Spleen (tissue), 11 donors: ENCODE results near the gene KRTAP4-7. TPM values are rescaled to one million over a fixed set of nuclear protein-coding genes. Genes with fewer than 3 reads are reported as not detected.
"Not testable (repeated sequence)": the region's sequence is repeated elsewhere in the genome, so short reads cannot be mapped to it uniquely, and the experiment has no call there.

ENCODE experiments used
- DNase-seq: peaks from one replicate; pipeline ENCODE4 v3.0.0-alpha.2; 2020
- H3K27ac ChIP-seq, 8 donors: fragments of 200-600 bp; sonication (generic) in 7 of 8; 1 replicate in 4 of 8; 2 replicates in 4 of 8; pipeline versions ENCODE4 v1.5.0 to v1.8.0; 2016 to 2021; ENCODE audit warnings: inconsistent platforms in 4 of 8, mild to moderate bottlenecking in 4 of 8, moderate library complexity in 1 of 8
- H3K27me3 ChIP-seq, 7 donors: fragments of 200-600 bp; sonication (generic) in 6 of 7; replicated peaks in 1 of 7; 1 replicate in 4 of 7; 2 replicates in 3 of 7; pipeline versions ENCODE4 v1.5.0 to v1.8.0; 2016 to 2021; ENCODE audit warnings: inconsistent platforms in 3 of 7, mild to moderate bottlenecking in 1 of 7
- H3K36me3 ChIP-seq, 6 donors: fragments of 200-600 bp; sonication (generic) in 5 of 6; 1 replicate in 4 of 6; 2 replicates in 2 of 6; pipeline versions ENCODE4 v1.5.0 to v1.8.0; 2016 to 2021; ENCODE audit warnings: inconsistent platforms in 2 of 6
- H3K4me1 ChIP-seq, 6 donors: fragments of 200-600 bp; sonication (generic) in 5 of 6; 1 replicate in 3 of 6; 2 replicates in 3 of 6; pipeline versions ENCODE4 v1.5.0 to v1.8.0; 2016 to 2021; ENCODE audit warnings: inconsistent platforms in 3 of 6
- H3K4me3 ChIP-seq, 8 donors: fragments of 200-600 bp; sonication (generic) in 7 of 8; 1 replicate in 4 of 8; 2 replicates in 4 of 8; pipeline versions ENCODE4 v1.5.0 to v1.8.0; 2016 to 2021; ENCODE audit warnings: inconsistent platforms in 4 of 8, mild to moderate bottlenecking in 4 of 8, moderate library complexity in 2 of 8
- H3K9me3 ChIP-seq, 8 donors: fragments of 200-600 bp; sonication (generic) in 7 of 8; 1 replicate in 4 of 8; 2 replicates in 4 of 8; pipeline versions ENCODE4 v1.5.0 to v1.8.0; 2016 to 2021; ENCODE audit warnings: inconsistent platforms in 4 of 8
- CTCF ChIP-seq, 11 experiments: fragments of 200-600 bp in 7 of 11; fragments of 450-650 bp in 4 of 11; sonication (generic) in 4 of 11; IDR thresholded peaks in 8 of 11; conservative IDR thresholded peaks in 3 of 11; 1 replicate in 7 of 11; 2 replicates in 4 of 11; pipeline versions ENCODE4 v1.4.0 to v1.8.0; 2016 to 2021; ENCODE audit warnings: antibody characterized with exemption in 11 of 11, inconsistent platforms in 4 of 11, mild to moderate bottlenecking in 1 of 11
- POLR2A ChIP-seq, 3 donors: fragments of 450-650 bp; IDR thresholded peaks; one replicate each; pipeline ENCODE4 v1.5.1; 2017; ENCODE audit warnings: antibody characterized with exemption in 3 of 3, mild to moderate bottlenecking in 1 of 3
- POLR2AphosphoS5 ChIP-seq, 3 donors: sonication (generic); formaldehyde crosslinking; IDR thresholded peaks; one replicate each; pipeline ENCODE4 v1.5.1; 2017; ENCODE audit warnings: antibody characterized with exemption in 3 of 3
- WGBS, 5 donors: extraction: QIAGEN DNeasy Blood & Tissue Kit in 3 of 5; methylation state at CpG; one replicate each; pipeline versions ENCODE4 v1.1.5 to v1.1.7; 2013 to 2018; 5-methylcytosine and 5-hydroxymethylcytosine counted together
- intact Hi-C: fragments of 100-400 bp; cut with DNase I; formaldehyde crosslinking; loops from one replicate; pipeline ENCODE4 v1.15.0; 2023; ENCODE audit warnings: low total_unique reads
- polyA plus RNA-seq, 3 donors: library from polyadenylated mRNA; stranded (reverse); fragments of 200-250 nt; gene quantifications; one replicate each; pipeline ENCODE4 v1.2.1, GENCODE V29; 2013
- total RNA-seq, 7 donors: library from RNA; depleted of rRNA in 3 of 7; stranded (reverse); fragments of >200 nt in 3 of 7; fragmentation: NEBNext Ultra II Directional in 4 of 7; extraction: Animal tissue kit (Norgen Biotek cat#: 25700) in 4 of 7; gene quantifications; one replicate each; pipeline versions ENCODE4 v1.1.0 to v1.2.1, GENCODE V29; 2016 to 2021
- donor health status: healthy with polysubstance abuse.
- donor health status: DM: no; HTN: no; CAD: no; lungs with moderate emphysema.
- donor health status: DM: no; HTN: no; CAD: no.
- donor health status: Bipolar disorder and iron deficiency.
- donor health status: healthy.
- donor health status: DM: no; HTN: no; CAD: no.
- donor health status: DM: yes; HTN: yes; CAD: no.

KRTAP4-7 gene
- total and polyA plus RNA-seq, 10 donors, result not detected

- WGBS, 5 donors, result 85 to 89% (median 88%) methylated on average over 7 of the region's 7 CpGs
- no peak overlapping the region for H3K4me3 ChIP-seq
- H3K4me1 ChIP-seq, result peaks cover 0 to 9% (median 0%) of the 10 kb centered on the region in 6 donors
- H3K9me3 ChIP-seq, result peaks cover 0 to 11% (median 0%) of the 10 kb centered on the region in 8 donors
- peaks cover 0 to 9% (median 0%) of the 10 kb centered on the region in 7 donors for H3K27me3 ChIP-seq
- H3K36me3 ChIP-seq, result no peaks in the 10 kb centered on the region
- DNase-seq, result no peak
- intact Hi-C loops, result no loop called here
- H3K27ac ChIP-seq, result no peak overlapping the region
- TF ChIP-seq POLR2A (IDR thresholded peaks at IDR 0.05) (no peak), CTCF (IDR thresholded peaks at IDR 0.05 in 8 of 11, conservative IDR thresholded peaks at IDR 0.05 in 3 of 11) (no peak), POLR2AphosphoS5 (IDR thresholded peaks at IDR 0.05) (no peak)
Measured at GRCh38 chr17:41096055-41096454, 12.1 kb downstream of the KRTAP4-7 start.

- Histone ChIP-seq H3K4me1 (peaks cover 0 to 9% (median 0%) of the 10 kb centered on the region in 6 donors), H3K9me3 (peaks cover 0 to 6% (median 0%) of the 10 kb centered on the region in 8 donors), H3K36me3 (no peaks in the 10 kb centered on the region), H3K27me3 (peaks cover 0 to 9% (median 0%) of the 10 kb centered on the region in 7 donors), H3K27ac (no peak within 1 kb of the TSS), H3K4me3 (no peak within 1 kb of the TSS)
- intact Hi-C loops, result no loop called here
- 62 to 82% (median 78%) methylated on average over 4 of the region's 4 CpGs for WGBS, 5 donors
- no peak for TF ChIP-seq CTCF (IDR thresholded peaks at IDR 0.05 in 8 of 11, conservative IDR thresholded peaks at IDR 0.05 in 3 of 11)
- TF ChIP-seq POLR2A (IDR thresholded peaks at IDR 0.05), result no peak
- TF ChIP-seq POLR2AphosphoS5 (IDR thresholded peaks at IDR 0.05), result no peak
- DNase-seq, result no peak
Measured at GRCh38 chr17:41098042-41098441, 14.1 kb downstream of the KRTAP4-7 start, which contains the start of gene KRTAP4-8. KRTAP4-8 (minus strand) TSS chr17:41098142; CDS start chr17:41098084, 58 bp downstream.

GRCh38 chr17:41098481-41098880 lies 14.5 kb downstream of the KRTAP4-7 start:
- 85 to 94% (median 89%) methylated on average over 6 of the region's 6 CpGs for WGBS, 5 donors
- TF ChIP-seq POLR2A (IDR thresholded peaks at IDR 0.05) (no peak), CTCF (IDR thresholded peaks at IDR 0.05 in 8 of 11, conservative IDR thresholded peaks at IDR 0.05 in 3 of 11) (no peak), POLR2AphosphoS5 (IDR thresholded peaks at IDR 0.05) (no peak)
- intact Hi-C loops, result no loop called here
- H3K27ac ChIP-seq, result no peak overlapping the region
- no peak for DNase-seq
- peaks cover 0 to 9% (median 0%) of the 10 kb centered on the region in 6 donors for H3K4me1 ChIP-seq
- H3K9me3 ChIP-seq, result peaks cover 0 to 2% (median 0%) of the 10 kb centered on the region in 8 donors
- H3K36me3 ChIP-seq, result no peaks in the 10 kb centered on the region
- peaks cover 0 to 9% (median 0%) of the 10 kb centered on the region in 7 donors for H3K27me3 ChIP-seq
- H3K4me3 ChIP-seq, result no peak overlapping the region

- intact Hi-C loops, H3K4me3 ChIP-seq, H3K27me3 ChIP-seq, H3K36me3 ChIP-seq, H3K9me3 ChIP-seq, H3K4me1 ChIP-seq, DNase-seq: not testable (repeated sequence)
- peak overlapping the region in 4 of 8 donors; percentile 18 to 47 (median 43) for H3K27ac ChIP-seq
- WGBS, 5 donors, result 10 to 25% (median 18%) methylated on average over 7 of the region's 7 CpGs
Measured at GRCh38 chr17:41099682-41100480, 15.9 kb downstream of the KRTAP4-7 start.
